HCEC 1CT (cell line): ENCODE data around the gene BAHD1.

ENCODE experiments used
- DNase-seq: peaks from one replicate; pipeline ENCODE4 v3.0.0-alpha.2; 2017

BAHD1 gene

DNA sequence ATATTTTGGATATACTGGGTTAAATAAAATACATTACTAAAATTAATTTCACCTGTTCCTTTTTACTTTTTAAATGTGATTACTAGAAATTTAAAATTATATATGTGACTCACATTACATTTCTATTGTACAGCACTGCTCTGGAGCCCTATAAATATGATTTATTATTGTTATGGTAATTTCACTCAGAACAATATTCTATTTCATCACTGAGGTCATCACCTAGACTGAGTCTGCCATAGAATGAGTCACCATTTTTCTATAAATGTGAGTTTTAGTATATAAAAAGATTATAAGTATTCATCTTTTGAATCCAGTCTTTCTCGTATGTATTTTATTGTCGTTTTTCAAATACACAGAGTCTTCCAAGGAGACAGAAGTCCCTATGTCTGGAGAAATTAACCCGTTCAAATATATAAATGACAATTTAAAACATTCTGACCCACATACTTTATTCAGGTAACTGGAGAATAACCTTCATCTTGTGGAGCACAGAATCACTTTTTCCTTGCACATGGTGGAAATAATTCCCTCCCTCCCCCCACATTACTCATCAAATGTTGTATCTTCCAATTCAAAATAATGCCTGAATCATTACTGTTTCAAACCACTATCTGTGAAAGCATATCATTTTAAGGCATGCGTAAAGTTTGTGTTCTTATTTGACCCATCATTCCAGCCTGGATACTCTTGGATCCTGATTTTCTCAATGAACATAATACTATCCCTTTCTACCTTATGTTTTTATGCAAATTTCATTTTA, 60.0 kb downstream of the BAHD1 start:
- DNase-seq: peak; percentile 81

DNA sequence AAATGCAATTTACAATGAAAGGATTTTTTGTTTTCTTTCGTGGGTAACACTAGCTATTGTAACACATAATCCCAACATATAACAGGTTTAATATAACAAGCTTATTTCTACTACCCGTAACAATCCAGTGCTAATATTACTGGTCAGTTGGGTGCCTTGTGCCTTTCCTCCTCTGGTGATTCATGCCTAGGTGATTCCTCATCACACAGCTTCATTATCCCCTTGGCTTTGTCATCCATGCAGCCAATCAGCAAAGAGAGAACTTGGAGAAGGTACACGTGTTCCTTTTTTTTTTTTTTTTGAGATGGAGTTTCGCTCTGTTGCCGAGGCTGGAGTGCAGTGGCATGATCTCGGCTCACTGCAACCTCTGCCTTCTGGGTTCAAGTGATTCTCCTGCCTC, 60.7 kb downstream of the BAHD1 start:
- DNase-seq: peak; percentile 14

DNA sequence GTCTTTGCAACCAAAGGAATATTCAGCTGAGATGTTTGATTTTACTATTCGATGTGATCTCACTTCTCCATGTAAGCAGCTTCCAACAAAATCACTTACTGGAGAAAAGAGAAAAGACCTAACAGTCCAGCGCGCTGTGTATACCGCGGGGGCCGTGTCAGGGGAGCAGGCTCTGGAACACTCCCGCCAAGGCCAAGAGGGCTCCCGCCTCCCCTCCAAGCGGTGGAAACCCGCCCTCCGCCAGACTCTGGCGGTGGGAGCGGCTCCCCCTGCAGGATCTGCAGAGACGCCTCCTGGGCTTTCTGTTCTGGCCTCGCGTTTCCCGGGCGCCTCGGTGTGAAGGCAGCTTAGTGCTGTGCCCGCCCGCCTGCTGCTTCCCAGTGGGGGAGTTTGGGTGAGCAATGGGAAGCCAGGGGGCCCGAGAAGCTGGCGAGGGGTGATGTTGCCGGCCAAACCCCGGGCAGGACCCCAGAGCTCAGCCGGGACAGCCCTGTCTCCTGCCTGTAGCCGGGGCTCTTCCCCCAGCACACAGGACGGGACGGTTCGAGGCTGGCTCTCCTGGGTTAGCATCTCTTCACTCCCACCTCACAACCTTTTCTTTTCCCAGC, 66.3 kb downstream of the BAHD1 start:
- DNase-seq: peak; percentile 70

DNA sequence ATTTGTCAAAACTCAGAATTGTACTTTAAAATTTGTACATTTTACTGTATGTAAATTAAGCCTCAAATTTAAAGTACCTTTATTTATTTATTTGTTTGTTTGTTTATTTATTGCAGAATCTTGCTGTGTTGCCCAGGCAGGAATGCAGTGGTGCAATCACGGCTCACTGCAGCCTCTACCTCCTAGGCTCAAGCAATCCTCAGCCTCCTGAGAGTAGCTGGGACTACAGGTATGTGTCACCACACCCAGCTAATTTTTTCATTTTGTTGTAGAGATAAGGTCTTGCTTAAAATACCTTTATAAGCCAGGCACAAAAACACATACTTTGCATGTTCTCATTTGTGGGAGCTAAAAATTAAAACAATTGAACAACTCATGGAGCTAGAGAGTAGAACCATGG, 67.5 kb downstream of the BAHD1 start:
- DNase-seq: no peak

DNA sequence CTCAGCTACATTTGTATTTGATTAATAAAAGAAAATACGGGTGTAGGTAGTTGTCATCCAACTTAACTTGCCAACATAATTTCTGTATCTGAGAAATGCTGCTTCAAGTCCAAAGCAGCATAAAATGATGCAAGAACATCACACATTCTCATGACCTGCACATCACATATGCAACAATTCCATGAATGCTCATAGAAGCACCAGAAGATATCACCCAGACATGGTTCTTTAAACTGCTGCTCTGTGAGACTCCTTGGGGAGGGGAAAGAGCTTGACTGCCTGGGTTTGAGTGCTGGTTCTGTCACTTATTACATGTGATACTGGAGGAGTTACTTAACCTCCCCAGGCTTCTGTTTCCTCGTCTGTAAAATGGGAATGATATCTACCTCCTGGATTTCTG, 69.4 kb downstream of the BAHD1 start:
- no peak for DNase-seq

DNA sequence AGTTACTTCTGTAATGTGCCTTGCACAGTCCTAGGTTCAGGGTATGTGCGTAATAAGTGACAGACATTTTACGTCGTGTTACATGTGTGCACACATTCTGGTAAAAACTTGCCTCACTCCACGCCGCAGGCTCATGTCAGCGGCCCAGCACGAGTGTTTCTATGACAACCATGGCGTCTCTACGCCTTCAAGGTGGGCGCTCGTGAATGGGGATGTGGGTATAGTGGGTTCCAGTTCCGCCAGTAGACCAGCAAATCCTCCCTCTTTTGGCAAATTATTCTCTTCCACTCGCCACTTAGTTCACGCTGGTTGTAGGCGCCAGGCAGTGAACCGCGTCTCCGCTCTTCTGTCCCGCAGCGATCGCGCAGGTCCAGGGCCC, 70.3 kb downstream of the BAHD1 start:
- DNase-seq: no peak

DNA sequence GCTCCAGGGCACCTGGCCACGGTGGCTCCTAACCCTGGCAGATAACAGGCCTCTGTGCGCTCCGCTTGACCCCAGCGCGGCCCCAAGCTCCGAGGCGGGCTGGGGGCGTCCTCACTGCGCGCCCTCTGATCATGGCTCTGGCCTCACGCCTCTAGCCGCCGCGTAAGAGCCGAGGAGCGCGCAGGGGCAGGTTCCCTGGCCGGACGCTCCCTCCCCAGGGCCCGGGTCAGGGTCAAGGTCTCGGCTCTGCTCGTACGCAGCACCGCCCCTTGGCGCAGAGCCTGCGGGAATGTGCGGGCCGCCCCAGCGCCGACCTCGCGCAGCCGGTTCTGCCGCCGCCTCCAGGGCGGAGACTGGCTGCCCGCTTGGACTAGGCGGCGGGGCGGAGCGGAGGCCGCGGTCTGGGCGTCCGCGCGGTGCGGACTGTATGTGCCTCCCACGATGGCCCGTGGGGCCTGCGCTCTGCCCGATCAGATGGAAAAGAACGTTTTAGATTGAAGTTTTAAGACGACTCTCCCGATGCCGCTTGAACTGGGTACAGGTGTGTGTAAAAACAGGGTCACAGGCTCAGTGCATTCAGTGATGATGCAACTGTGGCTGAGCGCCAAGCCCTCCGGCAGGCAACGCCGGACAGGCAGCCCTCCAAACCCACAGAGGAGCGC, 70.8 kb downstream of the BAHD1 start:
- DNase-seq: peak; percentile 25

DNA sequence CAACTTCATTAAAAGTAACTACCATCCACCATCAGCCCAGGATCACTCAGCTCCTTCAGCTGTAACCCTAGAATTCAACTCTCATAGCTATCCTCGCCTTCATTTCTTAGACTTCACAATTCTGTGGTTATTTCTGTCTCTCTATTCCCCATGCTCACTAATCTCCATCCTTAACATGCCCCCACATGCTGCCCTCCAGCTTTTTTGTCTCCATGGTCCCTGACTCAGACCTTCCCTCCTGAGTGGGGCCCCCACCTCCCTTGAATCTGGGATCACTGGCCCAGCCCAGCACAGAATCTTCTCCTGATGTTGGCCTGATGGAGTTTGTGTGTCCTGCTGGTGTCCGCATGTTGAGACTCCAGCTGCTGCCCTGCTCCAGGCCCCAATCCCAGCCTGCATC, 71.7 kb downstream of the BAHD1 start:
- DNase-seq: no peak

DNA sequence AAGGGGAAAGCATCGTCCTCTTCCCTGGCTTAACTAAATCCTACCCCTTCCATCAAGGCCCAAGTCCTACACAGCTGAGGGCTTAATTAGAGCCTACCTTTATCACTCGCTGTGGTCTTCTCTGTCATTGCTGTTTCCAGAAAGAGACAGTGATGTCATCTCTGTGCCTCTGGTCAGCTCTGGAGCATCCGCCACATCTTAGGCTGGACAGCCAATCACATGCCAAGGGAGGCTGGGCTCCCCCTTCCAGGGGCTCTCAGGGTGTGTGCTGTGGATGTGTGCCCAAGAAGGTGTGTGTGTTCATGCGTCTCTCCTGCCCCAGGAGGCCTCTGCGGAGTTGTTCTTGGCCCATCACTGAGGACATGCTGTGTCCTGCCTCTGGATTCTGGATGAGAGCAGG, 72.9 kb downstream of the BAHD1 start:
- DNase-seq: no peak

DNA sequence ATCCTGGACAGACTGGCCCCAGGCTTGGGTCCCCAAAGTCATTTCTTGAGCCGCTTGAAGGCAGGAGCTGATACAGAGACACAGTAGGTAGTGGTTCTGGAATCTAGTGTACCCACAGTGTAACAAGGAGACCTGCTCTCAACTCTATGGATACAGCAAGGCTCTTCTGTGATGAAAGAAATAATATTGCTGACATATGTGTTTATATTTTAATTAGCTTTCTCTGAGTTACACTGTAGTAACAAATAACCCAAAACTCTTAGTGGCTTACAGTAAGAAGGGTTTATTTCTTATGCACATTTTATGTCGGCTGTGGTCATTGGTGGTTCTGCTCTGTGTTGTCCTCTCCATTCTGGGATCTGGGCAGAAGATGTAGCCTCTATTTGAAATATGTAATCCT, 75.6 kb downstream of the BAHD1 start:
- no peak for DNase-seq
